PC-9 (cell line): ENCODE measurements around the gene PGAP6. TPM values are rescaled to one million over a fixed set of nuclear protein-coding genes. Genes with fewer than 3 reads are reported as not detected.
A peak's percentile ranks its signal among the peaks of the same experiment; 100 is the strongest.

Experiments
- BruUV-seq: library from RNA; stranded (reverse); fragments of 400-500 nt; replicated peaks from 2 replicates; lab custom pipeline; 2021; lab: Mats Ljungman, UMichigan
- CTCF ChIA-PET: fragments of 300-600 bp; sonication (Branson Sonifier 250); formaldehyde crosslinking; loops from one replicate; lab custom pipeline; 2022; ENCODE audit warnings: antibody characterized with exemption; lab: Charles Lee
- POLR2A ChIA-PET: fragments of 300-600 bp; sonication (Branson Sonifier 250); formaldehyde crosslinking; loops from one replicate; lab custom pipeline; 2022; ENCODE audit warnings: antibody characterized with exemption; ENCODE audit not compliant: unreplicated experiment; lab: Charles Lee
- DNase-seq, 2 experiments: peaks; one replicate each; pipeline versions ENCODE4 v3.0.0 to v3.0.0-alpha.2; 2015 to 2022; ENCODE audit warnings: mixed read lengths in 1 of 2
- H2AFZ ChIP-seq: fragments of 200-600 bp; sonication (generic); 2 replicates; pipeline ENCODE4 v1.8.1; 2017; ENCODE audit warnings: antibody characterized with exemption
- H3F3A ChIP-seq: fragments of 200-600 bp; sonication (generic); 2 replicates; pipeline ENCODE4 v1.8.1; 2017; ENCODE audit warnings: antibody characterized with exemption, mild to moderate bottlenecking, low read depth; ENCODE audit not compliant: insufficient read depth
- H3K27ac ChIP-seq: fragments of 200-600 bp; sonication (generic); 2 replicates; pipeline ENCODE4 v1.6.1; 2016; ENCODE audit warnings: mixed run types
- H3K27me3 ChIP-seq: fragments of 200-600 bp; sonication (generic); 2 replicates; pipeline ENCODE4 v1.6.1; 2016; ENCODE audit warnings: low read depth, mixed run types; ENCODE audit not compliant: insufficient read depth
- H3K36me3 ChIP-seq: fragments of 200-600 bp; sonication (generic); 2 replicates; pipeline ENCODE4 v1.6.1; 2016; ENCODE audit warnings: low read depth, mixed run types
- H3K4me1 ChIP-seq: fragments of 200-600 bp; sonication (generic); replicated peaks from 2 replicates; pipeline ENCODE4 v1.6.1; 2016; ENCODE audit warnings: mixed run types; ENCODE audit not compliant: insufficient read depth
- H3K4me2 ChIP-seq: fragments of 200-600 bp; sonication (generic); 2 replicates; pipeline ENCODE4 v1.6.1; 2017; ENCODE audit warnings: mixed run types
- H3K4me3 ChIP-seq: fragments of 200-600 bp; sonication (generic); 2 replicates; pipeline ENCODE4 v1.6.1; 2016; ENCODE audit warnings: mixed run types
- H3K79me2 ChIP-seq: fragments of 200-600 bp; sonication (generic); 2 replicates; pipeline ENCODE4 v1.6.1; 2017; ENCODE audit warnings: low read depth, mixed run types
- H3K9me2 ChIP-seq: fragments of 200-600 bp; sonication (generic); 2 replicates; pipeline ENCODE4 v1.8.1; 2017; ENCODE audit warnings: mild to moderate bottlenecking; ENCODE audit not compliant: insufficient read depth
- H3K9me3 ChIP-seq: fragments of 200-600 bp; sonication (generic); 2 replicates; pipeline ENCODE4 v1.8.1; 2016; ENCODE audit warnings: low read depth; ENCODE audit not compliant: insufficient read depth
- H4K20me1 ChIP-seq: fragments of 200-600 bp; sonication (generic); 2 replicates; pipeline ENCODE4 v1.8.1; 2017; ENCODE audit not compliant: insufficient read depth
- CTCF ChIP-seq: fragments of 200-600 bp; sonication (generic); conservative IDR thresholded peaks from 2 replicates; pipeline ENCODE4 v1.6.1; 2017; ENCODE audit warnings: mixed run types, antibody characterized with exemption, mild to moderate bottlenecking, moderate library complexity
- EZH2 ChIP-seq: fragments of 200-600 bp; sonication (generic); IDR thresholded peaks from 2 replicates; pipeline ENCODE4 v1.8.0; 2017; ENCODE audit warnings: antibody characterized with exemption, low read depth
- intact Hi-C: fragments of 100-400 bp; cut with micrococcal nuclease; formaldehyde crosslinking; loops from one replicate; pipeline ENCODE4 v1.10.0; 2022; ENCODE audit not compliant: unreplicated experiment
- total RNA-seq: library from RNA; stranded (reverse); gene quantifications from 2 replicates; pipeline ENCODE4 v1.2.3, GENCODE V29; 2021

The PGAP6 gene
- total RNA-seq, 1 experiment from 2014 or later, result 45.6 TPM

GRCh38 chr16:354971-355461 lies 26.8 kb downstream of the PGAP6 start:
- Histone ChIP-seq H3K4me2 (no peak overlapping the region), H3K27me3 (no peaks in the 10 kb centered on the region), H4K20me1 (no peaks in the 10 kb centered on the region), H2AFZ (no peak overlapping the region), H3K9me2 (no peaks in the 10 kb centered on the region), H3K4me3 (no peak overlapping the region), H3K4me1 (0 out of 2 replicates have a peak, but pooled peaks cover 5% of the 10 kb centered on the region), H3K27ac (no peak overlapping the region), H3K79me2 (peaks cover 19% of the 10 kb centered on the region), H3K36me3 (no peaks in the 10 kb centered on the region), H3K9me3 (no peaks in the 10 kb centered on the region), H3F3A (peaks cover 5% of the 10 kb centered on the region; the same call in 1 of the 2 replicates)
- BruUV-seq, result no TSS peak
- intact Hi-C loops, result no loop called here
- ChIA-PET CTCF (interaction anchor here (0.7 kb wide), 1 partner anchor 147 kb away, joined by 4 read pairs; no protein-coding TSS in a partner anchor), POLR2A (no interaction called here)
- TF ChIP-seq EZH2, result no peak
- no peak for TF ChIP-seq CTCF
- DNase-seq, result no peak

DNA sequence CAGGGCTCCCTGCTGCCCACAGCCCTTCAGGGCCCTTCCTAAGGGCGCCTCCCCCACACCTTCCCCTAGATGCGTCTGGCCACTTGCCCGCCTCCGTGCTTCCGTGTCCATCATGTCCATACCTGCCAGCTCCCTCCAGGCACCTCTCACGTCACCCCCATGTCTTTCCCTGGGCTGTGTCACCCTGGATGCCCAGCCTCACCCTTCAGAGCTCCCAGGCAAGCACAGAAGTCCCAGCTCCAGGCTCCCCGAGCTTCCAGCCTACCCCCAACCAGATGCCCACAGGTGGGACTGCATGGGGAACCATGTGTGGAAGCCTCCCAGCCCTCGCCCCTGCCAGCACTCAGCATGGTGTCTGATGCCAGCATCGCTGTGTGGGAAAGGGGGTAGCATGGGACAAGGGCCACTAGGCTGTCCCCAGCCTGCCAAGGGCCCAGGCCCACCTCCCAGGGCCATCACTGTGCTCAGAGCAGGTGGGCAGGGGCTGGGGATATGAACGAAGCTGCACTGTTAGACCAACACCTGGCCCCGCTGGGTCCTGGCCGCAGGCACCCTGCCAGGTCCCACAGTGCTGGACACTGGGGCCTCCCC lies 27.4 kb downstream of the PGAP6 start:
- no TSS peak for BruUV-seq
- H3K27me3 ChIP-seq, result no peaks in the 10 kb centered on the region
- ChIA-PET CTCF (no interaction called here), POLR2A (no interaction called here)
- TF ChIP-seq CTCF (no peak), EZH2 (no peak)
- intact Hi-C loops, result no loop called here
- H4K20me1 ChIP-seq, result no peaks in the 10 kb centered on the region; the same call in 1 of the 2 replicates
- no peaks in the 10 kb centered on the region for H3K9me3 ChIP-seq
- DNase-seq, result no peak
- H3K4me1 ChIP-seq, result 0 out of 2 replicates have a peak, but pooled peaks cover 5% of the 10 kb centered on the region
- no peak overlapping the region for H2AFZ ChIP-seq
- H3F3A ChIP-seq, result peaks cover 5% of the 10 kb centered on the region; the same call in 1 of the 2 replicates
- no peak overlapping the region for H3K4me3 ChIP-seq
- no peak overlapping the region for H3K4me2 ChIP-seq
- no peaks in the 10 kb centered on the region for H3K36me3 ChIP-seq
- no peak overlapping the region for H3K27ac ChIP-seq
- no peaks in the 10 kb centered on the region for H3K9me2 ChIP-seq
- H3K79me2 ChIP-seq, result peaks cover 25% of the 10 kb centered on the region

DNA sequence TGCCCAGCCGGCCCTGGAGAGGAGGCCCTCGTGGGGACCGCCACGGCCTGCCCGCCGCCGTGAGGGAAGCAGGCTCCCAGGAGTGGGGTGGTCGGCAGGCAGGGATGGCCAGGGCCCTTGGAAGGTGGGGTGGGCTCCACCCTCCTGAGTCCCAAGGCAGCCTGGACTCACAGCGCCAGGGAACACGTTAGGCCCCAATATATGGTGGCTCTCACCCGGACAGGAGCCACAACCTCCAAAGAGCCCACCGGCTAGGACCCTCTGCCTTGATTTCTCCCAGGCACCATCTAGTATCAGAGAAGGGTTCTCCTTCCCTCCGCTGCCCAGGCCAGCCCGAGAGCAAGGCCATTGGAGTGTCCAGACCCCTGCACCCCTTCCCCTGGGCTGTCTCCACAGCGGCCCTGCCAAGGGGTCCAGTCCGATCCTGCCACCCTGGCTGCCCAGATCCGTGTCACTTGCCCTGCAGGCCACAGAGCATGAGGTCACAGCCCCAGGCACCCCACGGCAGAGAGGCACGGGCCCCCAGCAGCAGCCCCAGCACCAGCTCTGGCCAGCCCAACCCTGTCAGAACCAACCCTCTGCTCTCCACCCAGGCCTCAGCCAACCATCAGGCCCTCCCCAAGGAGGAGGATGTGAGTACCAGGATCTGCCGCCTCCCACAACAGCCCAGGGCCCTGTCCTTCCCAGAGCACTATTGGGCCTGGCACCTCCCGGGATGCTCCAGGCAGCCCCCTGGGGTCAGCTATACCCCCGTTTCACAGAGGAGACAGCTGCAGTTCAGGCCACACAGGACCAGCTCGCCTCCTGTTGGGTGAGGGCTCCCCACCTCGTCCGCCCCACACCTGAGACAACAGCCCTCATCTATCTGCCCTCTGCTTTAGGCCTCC lies 28.1 kb downstream of the PGAP6 start:
- H3K4me1 ChIP-seq, result 0 out of 2 replicates have a peak, but pooled peaks cover 5% of the 10 kb centered on the region
- H3K4me2 ChIP-seq, result peak overlapping the region; percentile 91
- BruUV-seq, result TSS peak; percentile 80
- POLR2A ChIA-PET, result interaction anchor here (0.5 to 1.3 kb wide), 19 partner anchors 17 to 1325 kb away, joined by 3 to 30 read pairs (median 5); partner anchors contain the start of genes LUC7L and NPRL3
- intact Hi-C loops, result loop anchor here (2.0 kb wide), 1 partner anchor 119 kb away; the partner anchor contains the start of gene FAM234A
- H4K20me1 ChIP-seq, result peaks cover 3% of the 10 kb centered on the region; the same call in 1 of the 2 replicates
- TF ChIP-seq CTCF, result no peak
- H2AFZ ChIP-seq, result peak overlapping the region; percentile 82; the same call in 1 of the 2 replicates
- CTCF ChIA-PET, result interaction anchor here (0.5 to 1.0 kb wide), 14 partner anchors 13 to 538 kb away, joined by 3 to 24 read pairs (median 4); no protein-coding TSS in a partner anchor
- no peaks in the 10 kb centered on the region for H3K27me3 ChIP-seq
- peaks cover 30% of the 10 kb centered on the region for H3K79me2 ChIP-seq
- no peak overlapping the region for H3K27ac ChIP-seq
- no peak for DNase-seq
- peak overlapping the region; percentile 56; the same call in 1 of the 2 replicates for H3K4me3 ChIP-seq
- H3K36me3 ChIP-seq, result no peaks in the 10 kb centered on the region
- H3K9me2 ChIP-seq, result no peaks in the 10 kb centered on the region
- no peaks in the 10 kb centered on the region for H3K9me3 ChIP-seq
- H3F3A ChIP-seq, result peaks cover 5% of the 10 kb centered on the region; the same call in 1 of the 2 replicates
